Measurements from ENCODE around the gene LARGE1.

DNA sequence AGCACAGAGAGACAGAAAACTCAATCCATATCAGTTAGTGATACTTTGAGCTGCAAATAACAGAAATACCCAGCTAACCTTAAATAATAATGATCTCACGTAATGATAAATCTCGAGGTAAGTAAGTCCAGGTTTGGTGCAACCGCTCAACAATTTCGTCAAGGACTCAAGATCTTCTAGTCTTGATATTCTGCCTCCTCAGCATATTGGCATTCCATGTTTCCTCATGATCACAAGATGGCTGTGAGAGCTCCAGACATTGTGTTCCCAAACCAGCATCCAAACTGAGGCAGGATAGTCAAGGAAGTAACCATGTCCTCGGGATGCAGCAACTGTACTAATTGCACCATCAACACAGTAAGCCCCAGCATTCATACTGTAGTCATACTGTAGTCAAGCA is 7.5 kb upstream of the LARGE1 start:
- TF ChIP-seq POLR2A (IDR thresholded peaks at IDR 0.05) = no peak
- TF ChIP-seq, protein P1, sequence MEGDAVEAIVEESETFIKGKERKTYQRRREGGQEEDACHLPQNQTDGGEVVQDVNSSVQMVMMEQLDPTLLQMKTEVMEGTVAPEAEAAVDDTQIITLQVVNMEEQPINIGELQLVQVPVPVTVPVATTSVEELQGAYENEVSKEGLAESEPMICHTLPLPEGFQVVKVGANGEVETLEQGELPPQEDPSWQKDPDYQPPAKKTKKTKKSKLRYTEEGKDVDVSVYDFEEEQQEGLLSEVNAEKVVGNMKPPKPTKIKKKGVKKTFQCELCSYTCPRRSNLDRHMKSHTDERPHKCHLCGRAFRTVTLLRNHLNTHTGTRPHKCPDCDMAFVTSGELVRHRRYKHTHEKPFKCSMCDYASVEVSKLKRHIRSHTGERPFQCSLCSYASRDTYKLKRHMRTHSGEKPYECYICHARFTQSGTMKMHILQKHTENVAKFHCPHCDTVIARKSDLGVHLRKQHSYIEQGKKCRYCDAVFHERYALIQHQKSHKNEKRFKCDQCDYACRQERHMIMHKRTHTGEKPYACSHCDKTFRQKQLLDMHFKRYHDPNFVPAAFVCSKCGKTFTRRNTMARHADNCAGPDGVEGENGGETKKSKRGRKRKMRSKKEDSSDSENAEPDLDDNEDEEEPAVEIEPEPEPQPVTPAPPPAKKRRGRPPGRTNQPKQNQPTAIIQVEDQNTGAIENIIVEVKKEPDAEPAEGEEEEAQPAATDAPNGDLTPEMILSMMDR (IDR thresholded peaks at IDR 0.05) = no peak
